K562 (cell line): ENCODE measurements around the gene MAP1LC3B.

Experiments used
- CBFA2T3 ChIP-seq: fragments of 450-650 bp; IDR thresholded peaks from 2 replicates; pipeline ENCODE4 v1.6.1; 2017
- EZH2 ChIP-seq: IDR thresholded peaks from 2 replicates; pipeline ENCODE4 v1.6.1; 2012; ENCODE audit warnings: low read depth, mild to moderate bottlenecking, inconsistent platforms, low read length, borderline replicate concordance
- HDAC6 ChIP-seq: IDR thresholded peaks from 2 replicates; pipeline ENCODE4 v1.6.1; 2012; ENCODE audit warnings: low read depth, mild to moderate bottlenecking, control low read depth, inconsistent platforms, low read length, moderate library complexity
- ILF3 ChIP-seq: fragments of 450-650 bp; IDR thresholded peaks from 2 replicates; pipeline ENCODE4 v1.6.1; 2018; ENCODE audit warnings: antibody characterized with exemption, mild to moderate bottlenecking, moderate library complexity, borderline replicate concordance
- MAZ ChIP-seq, 2 experiments: fragments of 450-650 bp in 1 of 2; sonication (generic) in 1 of 2; formaldehyde crosslinking; IDR thresholded peaks in 1 of 2; conservative IDR thresholded peaks in 1 of 2; 2 replicates each; pipeline versions ENCODE4 v1.4.0 to v1.5.0; 2020; ENCODE audit warnings: mild to moderate bottlenecking in 1 of 2, missing genetic modification reagents in 1 of 2
- NFE2 ChIP-seq: IDR thresholded peaks from 2 replicates; pipeline ENCODE4 v1.6.1; 2014; ENCODE audit warnings: antibody characterized with exemption, low read depth
- NFYB ChIP-seq: IDR thresholded peaks from 2 replicates; pipeline ENCODE4 v1.6.1; 2011; ENCODE audit warnings: mild to moderate bottlenecking, moderate library complexity; ENCODE audit not compliant: insufficient read length; ENCODE audit errors: extremely low read depth
- TF ChIP-seq, protein P1 (sequence below): sonication (generic); formaldehyde crosslinking; IDR thresholded peaks from 2 replicates; pipeline ENCODE4 v1.8.1; 2023; ENCODE audit warnings: mild to moderate bottlenecking, missing genetic modification reagents, moderate library complexity
- TF ChIP-seq, protein P2 (sequence below): fragments of 150-350 bp; IDR thresholded peaks from 2 replicates; pipeline ENCODE4 v1.6.1; 2014; ENCODE audit warnings: low read depth, mild to moderate bottlenecking, low read length, borderline replicate concordance
- TF ChIP-seq, protein P3 (sequence below), 2 experiments: IDR thresholded peaks; 2 replicates each; pipeline ENCODE4 v1.6.1; 2011; ENCODE audit warnings: borderline replicate concordance in 1 of 2, control low read depth in 1 of 2, low read depth in 1 of 2, low read length in 1 of 2, mild to moderate bottlenecking in 1 of 2, mixed read lengths in 1 of 2, moderate library complexity in 1 of 2; ENCODE audit not compliant: insufficient read depth in 1 of 2, insufficient read length in 1 of 2, poor library complexity in 1 of 2, severe bottlenecking in 1 of 2; ENCODE audit errors: extremely low read depth in 1 of 2
- TF ChIP-seq, protein P4 (sequence below): fragments of 250-450 bp; sonication (Bioruptor Pico); IDR thresholded peaks from 2 replicates; pipeline ENCODE4 v1.4.0; 2020; ENCODE audit warnings: mild to moderate bottlenecking, moderate library complexity

DNA sequence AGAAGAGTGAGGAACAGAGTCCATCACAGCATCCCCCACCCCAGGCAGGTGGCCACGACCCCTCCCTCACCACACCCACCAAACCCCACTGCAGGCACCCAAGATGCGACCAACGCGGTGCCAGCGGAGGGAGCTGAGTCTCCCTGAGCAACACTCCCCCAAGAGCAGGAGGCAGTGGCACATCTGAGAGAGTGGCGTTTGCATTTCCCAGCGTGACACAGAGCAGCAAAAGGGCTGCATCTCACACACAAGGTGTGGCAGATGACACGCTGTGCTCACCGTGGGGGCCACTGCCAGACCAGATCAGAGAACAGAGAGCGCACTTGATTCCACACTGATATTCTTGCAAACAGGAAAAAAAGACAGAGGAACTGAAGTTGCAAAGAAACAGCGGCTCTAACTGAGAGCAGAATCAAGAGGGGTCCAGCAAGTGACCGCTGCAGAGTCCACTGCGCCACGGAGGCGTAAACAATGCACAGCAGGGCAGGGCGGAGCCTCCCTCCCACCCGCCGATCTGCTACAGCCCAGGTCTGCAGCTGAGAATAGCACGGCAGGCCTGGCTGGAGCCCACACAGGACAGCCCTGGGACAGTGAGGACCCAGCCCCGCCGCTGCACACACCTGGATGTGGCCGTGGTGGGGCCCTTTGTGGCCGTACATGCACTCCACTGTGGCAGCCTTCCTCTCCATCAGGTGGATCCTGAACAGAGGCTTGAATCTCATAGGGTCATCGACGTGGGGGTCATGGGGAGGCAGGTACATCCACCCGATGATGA is 49.0 kb upstream of the MAP1LC3B start:
- TF ChIP-seq HDAC6 (no peak), CBFA2T3 (no peak), NFE2 (no peak), EZH2 (no peak), ILF3 (no peak), NFYB (no peak), MAZ (CRISPR knock-in tag; conservative IDR thresholded peaks at IDR 0.05 in 1 of 2, IDR thresholded peaks at IDR 0.05 in 1 of 2) (no peak)
- TF ChIP-seq, protein P1, sequence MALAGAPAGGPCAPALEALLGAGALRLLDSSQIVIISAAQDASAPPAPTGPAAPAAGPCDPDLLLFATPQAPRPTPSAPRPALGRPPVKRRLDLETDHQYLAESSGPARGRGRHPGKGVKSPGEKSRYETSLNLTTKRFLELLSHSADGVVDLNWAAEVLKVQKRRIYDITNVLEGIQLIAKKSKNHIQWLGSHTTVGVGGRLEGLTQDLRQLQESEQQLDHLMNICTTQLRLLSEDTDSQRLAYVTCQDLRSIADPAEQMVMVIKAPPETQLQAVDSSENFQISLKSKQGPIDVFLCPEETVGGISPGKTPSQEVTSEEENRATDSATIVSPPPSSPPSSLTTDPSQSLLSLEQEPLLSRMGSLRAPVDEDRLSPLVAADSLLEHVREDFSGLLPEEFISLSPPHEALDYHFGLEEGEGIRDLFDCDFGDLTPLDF (CRISPR knock-in tag) = no peak
- TF ChIP-seq, protein P2, sequence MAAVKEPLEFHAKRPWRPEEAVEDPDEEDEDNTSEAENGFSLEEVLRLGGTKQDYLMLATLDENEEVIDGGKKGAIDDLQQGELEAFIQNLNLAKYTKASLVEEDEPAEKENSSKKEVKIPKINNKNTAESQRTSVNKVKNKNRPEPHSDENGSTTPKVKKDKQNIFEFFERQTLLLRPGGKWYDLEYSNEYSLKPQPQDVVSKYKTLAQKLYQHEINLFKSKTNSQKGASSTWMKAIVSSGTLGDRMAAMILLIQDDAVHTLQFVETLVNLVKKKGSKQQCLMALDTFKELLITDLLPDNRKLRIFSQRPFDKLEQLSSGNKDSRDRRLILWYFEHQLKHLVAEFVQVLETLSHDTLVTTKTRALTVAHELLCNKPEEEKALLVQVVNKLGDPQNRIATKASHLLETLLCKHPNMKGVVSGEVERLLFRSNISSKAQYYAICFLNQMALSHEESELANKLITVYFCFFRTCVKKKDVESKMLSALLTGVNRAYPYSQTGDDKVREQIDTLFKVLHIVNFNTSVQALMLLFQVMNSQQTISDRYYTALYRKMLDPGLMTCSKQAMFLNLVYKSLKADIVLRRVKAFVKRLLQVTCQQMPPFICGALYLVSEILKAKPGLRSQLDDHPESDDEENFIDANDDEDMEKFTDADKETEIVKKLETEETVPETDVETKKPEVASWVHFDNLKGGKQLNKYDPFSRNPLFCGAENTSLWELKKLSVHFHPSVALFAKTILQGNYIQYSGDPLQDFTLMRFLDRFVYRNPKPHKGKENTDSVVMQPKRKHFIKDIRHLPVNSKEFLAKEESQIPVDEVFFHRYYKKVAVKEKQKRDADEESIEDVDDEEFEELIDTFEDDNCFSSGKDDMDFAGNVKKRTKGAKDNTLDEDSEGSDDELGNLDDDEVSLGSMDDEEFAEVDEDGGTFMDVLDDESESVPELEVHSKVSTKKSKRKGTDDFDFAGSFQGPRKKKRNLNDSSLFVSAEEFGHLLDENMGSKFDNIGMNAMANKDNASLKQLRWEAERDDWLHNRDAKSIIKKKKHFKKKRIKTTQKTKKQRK = no peak
- TF ChIP-seq, protein P3, sequence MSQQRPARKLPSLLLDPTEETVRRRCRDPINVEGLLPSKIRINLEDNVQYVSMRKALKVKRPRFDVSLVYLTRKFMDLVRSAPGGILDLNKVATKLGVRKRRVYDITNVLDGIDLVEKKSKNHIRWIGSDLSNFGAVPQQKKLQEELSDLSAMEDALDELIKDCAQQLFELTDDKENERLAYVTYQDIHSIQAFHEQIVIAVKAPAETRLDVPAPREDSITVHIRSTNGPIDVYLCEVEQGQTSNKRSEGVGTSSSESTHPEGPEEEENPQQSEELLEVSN (IDR thresholded peaks at IDR 0.05; ENCODE audit: borderline replicate concordance in 1 of 2, extremely low read depth in 1 of 2, insufficient read depth in 1 of 2, insufficient read length in 1 of 2, low read depth in 1 of 2, low read length in 1 of 2, poor library complexity in 1 of 2, severe bottlenecking in 1 of 2) = no peak
- TF ChIP-seq, protein P4, sequence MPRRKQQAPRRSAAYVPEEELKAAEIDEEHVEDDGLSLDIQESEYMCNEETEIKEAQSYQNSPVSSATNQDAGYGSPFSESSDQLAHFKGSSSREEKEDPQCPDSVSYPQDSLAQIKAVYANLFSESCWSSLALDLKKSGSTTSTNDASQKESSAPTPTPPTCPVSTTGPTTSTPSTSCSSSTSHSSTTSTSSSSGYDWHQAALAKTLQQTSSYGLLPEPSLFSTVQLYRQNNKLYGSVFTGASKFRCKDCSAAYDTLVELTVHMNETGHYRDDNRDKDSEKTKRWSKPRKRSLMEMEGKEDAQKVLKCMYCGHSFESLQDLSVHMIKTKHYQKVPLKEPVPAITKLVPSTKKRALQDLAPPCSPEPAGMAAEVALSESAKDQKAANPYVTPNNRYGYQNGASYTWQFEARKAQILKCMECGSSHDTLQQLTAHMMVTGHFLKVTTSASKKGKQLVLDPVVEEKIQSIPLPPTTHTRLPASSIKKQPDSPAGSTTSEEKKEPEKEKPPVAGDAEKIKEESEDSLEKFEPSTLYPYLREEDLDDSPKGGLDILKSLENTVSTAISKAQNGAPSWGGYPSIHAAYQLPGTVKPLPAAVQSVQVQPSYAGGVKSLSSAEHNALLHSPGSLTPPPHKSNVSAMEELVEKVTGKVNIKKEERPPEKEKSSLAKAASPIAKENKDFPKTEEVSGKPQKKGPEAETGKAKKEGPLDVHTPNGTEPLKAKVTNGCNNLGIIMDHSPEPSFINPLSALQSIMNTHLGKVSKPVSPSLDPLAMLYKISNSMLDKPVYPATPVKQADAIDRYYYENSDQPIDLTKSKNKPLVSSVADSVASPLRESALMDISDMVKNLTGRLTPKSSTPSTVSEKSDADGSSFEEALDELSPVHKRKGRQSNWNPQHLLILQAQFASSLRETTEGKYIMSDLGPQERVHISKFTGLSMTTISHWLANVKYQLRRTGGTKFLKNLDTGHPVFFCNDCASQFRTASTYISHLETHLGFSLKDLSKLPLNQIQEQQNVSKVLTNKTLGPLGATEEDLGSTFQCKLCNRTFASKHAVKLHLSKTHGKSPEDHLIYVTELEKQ = no peak
